Testis (tissue), 2 donors: ENCODE measurements around the gene RGS7.

Experiments
- CTCF ChIP-seq, 3 experiments: fragments of 450-650 bp in 2 of 3; fragments of 200-600 bp in 1 of 3; sonication (generic) in 1 of 3; IDR thresholded peaks; one replicate each; pipeline ENCODE4 v1.5.1; 2016 to 2019; ENCODE audit warnings: antibody characterized with exemption in 3 of 3, mild to moderate bottlenecking in 2 of 3, moderate library complexity in 1 of 3
- POLR2A ChIP-seq: fragments of 450-650 bp; IDR thresholded peaks from one replicate; pipeline ENCODE4 v1.6.1; 2017; ENCODE audit warnings: antibody characterized with exemption, mild to moderate bottlenecking, moderate library complexity

DNA sequence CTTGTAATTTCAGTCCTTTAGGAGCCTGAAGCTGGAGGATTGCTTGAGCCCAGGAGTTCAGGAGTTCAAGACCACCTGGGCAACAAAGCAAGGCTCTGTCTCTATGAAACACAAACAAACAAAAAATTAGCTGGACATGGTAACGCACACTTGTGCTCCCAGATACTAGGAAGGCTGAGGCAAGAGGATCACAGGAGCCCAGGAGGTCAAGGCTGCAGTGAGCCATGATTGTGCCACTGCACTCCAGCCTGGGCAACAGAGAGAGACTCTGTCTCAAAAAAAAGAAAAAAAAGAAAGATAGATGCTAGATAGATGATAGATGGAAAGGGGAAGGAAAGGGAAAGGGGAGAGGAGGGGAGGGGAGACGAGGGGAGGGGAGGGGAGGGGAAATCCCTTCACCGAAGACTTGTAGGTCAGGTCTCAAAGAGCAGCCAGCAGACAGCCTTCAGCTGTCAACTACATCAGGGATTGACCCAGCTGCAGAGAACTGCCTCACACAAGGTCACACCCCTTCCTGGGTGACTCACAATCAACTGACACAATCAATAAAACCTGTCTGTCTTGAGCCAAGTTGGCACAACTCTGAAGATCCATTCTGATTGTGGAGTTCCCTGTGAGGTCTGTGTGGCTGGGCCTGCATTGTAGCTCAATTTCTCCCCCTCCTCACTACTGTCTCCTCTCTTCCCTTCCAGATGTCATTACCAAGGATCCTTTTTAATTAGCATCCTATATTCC lies 200.6 kb downstream of the RGS7 start:
- TF ChIP-seq POLR2A, result no peak
- no peak for TF ChIP-seq CTCF (IDR thresholded peaks at IDR 0.05)
